Activated naive CD8-positive, alpha-beta T cell treated with anti-CD3 and anti-CD28 coated beads for 36 hours (primary cell): ENCODE data around the gene DHDH. TPM values are rescaled to one million over a fixed set of nuclear protein-coding genes. Genes with fewer than 3 reads are reported as not detected.
"Not testable (repeated sequence)": the region's sequence is repeated elsewhere in the genome, so short reads cannot be mapped to it uniquely, and the experiment has no call there.

Experiments used
- DNase-seq: peaks from one replicate; pipeline ENCODE4 v3.0.0; 2021
- H3K27ac Mint-ChIP-seq: one replicate; pipeline ENCODE4 v1.8.0; 2022; ENCODE audit warnings: mild to moderate bottlenecking, moderate library complexity, mixed read lengths
- H3K27me3 Mint-ChIP-seq: one replicate; pipeline ENCODE4 v1.8.0; 2022; ENCODE audit warnings: mild to moderate bottlenecking, mixed read lengths
- H3K36me3 Mint-ChIP-seq: one replicate; pipeline ENCODE4 v1.8.0; 2021; ENCODE audit warnings: mild to moderate bottlenecking, mixed read lengths
- H3K4me1 Mint-ChIP-seq: one replicate; pipeline ENCODE4 v1.8.0; 2021; ENCODE audit warnings: mixed read lengths
- H3K4me3 Mint-ChIP-seq: one replicate; pipeline ENCODE4 v1.8.0; 2022; ENCODE audit warnings: mild to moderate bottlenecking, moderate library complexity, mixed read lengths
- H3K9me3 Mint-ChIP-seq: one replicate; pipeline ENCODE4 v1.8.0; 2022; ENCODE audit warnings: mixed read lengths
- total RNA-seq, 2 experiments: library from RNA; stranded (reverse); gene quantifications; one replicate each; pipeline ENCODE4 v1.2.3, GENCODE V29; 2021

DHDH gene
- total RNA-seq, 2 experiments from 2014 or later, result 0.74 to 1.1 TPM

DNA sequence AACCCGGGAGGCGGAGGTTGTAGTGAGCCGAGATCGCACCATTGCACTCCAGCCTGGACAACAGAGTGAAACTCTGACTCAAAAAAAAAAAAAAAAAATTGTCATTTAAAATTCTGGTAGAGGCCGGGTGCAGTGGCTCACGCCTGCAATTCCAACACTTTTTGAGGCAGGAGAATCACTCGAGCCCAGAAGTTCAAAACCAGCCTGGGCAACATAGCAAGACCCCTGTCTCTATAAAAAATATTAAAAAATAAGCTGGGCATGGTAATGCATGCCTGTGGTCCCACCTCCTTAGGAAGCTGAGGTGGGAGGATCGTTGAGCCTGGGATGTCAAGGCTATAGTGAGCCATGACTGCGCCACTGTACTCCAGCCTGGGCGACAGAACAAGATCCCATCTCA lies 27.2 kb upstream of the DHDH start:
- no peak for DNase-seq
- Mint-ChIP-seq H3K4me1 (peaks cover 10% of the 10 kb centered on the region), H3K27ac (no peak overlapping the region), H3K27me3 (no peaks in the 10 kb centered on the region), H3K4me3 (no peak overlapping the region), H3K36me3 (peaks cover 49% of the 10 kb centered on the region), H3K9me3 (no peaks in the 10 kb centered on the region)

- DNase-seq, result no peak
- Mint-ChIP-seq H3K27ac (no peak overlapping the region), H3K27me3 (no peaks in the 10 kb centered on the region), H3K36me3 (peaks cover 49% of the 10 kb centered on the region), H3K9me3 (no peaks in the 10 kb centered on the region), H3K4me1 (peaks cover under 1% of the 10 kb centered on the region), H3K4me3 (no peak overlapping the region)
These were observed 25.8 kb upstream of the DHDH start for GRCh38 chr19:48907671-48908070.

DNA sequence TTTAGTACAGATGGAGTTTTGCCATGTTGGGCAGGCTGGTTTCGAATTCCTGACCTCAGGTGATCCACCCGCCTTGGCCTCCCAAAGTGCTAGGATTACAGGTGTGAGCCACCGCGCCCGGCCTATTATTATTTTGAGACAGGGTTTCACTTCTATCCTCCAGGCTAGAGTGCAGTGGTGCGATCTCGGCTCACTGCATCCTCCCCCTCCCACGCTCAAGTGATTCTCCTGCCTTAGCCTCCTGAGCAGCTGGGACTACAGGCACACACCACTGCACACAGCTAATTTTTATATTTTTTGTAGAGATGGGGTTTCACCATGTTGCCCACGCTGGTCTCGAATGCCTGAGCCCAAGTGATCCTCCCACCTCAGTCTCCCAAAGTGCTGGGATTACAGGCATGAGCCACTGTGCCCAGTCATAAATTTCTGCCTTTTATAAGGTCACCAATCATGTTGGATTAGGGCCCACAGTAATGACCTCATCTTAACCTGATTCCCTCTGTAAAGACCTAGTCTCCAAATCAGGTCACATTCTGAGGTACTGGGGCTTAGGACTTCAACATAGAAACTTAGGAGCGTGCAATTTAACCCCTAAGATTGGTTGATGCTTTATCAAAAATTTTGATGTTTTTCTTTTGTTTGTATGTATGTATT lies 23.9 kb upstream of the DHDH start:
- H3K27me3 Mint-ChIP-seq, H3K9me3 Mint-ChIP-seq, DNase-seq, H3K4me3 Mint-ChIP-seq, H3K4me1 Mint-ChIP-seq, H3K27ac Mint-ChIP-seq: not testable (repeated sequence)
- H3K36me3 Mint-ChIP-seq, result peaks cover 53% of the 10 kb centered on the region

DNA sequence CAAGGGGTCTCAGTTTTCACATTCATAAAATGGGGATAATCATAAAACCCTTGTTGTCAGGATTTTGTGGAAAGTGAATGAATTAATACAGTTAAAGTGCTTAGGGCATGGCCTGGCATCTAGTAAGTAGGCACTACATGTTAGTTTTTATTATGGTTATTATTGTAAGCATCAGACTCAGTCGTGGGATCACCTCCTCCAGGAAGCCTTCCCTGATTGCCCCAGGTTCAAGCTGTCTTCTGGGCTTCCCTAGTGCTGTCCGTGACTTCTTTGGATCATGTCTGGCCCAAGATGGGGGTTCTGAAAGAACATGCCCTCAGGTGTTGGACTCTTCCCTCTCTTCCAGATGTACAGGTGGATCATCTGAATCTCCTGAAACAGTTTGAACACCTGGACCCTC lies 22.7 kb upstream of the DHDH start:
- DNase-seq, result no peak
- Mint-ChIP-seq H3K27ac (no peak overlapping the region), H3K4me1 (no peaks in the 10 kb centered on the region), H3K36me3 (peaks cover 43% of the 10 kb centered on the region), H3K4me3 (no peak overlapping the region), H3K9me3 (no peaks in the 10 kb centered on the region), H3K27me3 (no peaks in the 10 kb centered on the region)

DNA sequence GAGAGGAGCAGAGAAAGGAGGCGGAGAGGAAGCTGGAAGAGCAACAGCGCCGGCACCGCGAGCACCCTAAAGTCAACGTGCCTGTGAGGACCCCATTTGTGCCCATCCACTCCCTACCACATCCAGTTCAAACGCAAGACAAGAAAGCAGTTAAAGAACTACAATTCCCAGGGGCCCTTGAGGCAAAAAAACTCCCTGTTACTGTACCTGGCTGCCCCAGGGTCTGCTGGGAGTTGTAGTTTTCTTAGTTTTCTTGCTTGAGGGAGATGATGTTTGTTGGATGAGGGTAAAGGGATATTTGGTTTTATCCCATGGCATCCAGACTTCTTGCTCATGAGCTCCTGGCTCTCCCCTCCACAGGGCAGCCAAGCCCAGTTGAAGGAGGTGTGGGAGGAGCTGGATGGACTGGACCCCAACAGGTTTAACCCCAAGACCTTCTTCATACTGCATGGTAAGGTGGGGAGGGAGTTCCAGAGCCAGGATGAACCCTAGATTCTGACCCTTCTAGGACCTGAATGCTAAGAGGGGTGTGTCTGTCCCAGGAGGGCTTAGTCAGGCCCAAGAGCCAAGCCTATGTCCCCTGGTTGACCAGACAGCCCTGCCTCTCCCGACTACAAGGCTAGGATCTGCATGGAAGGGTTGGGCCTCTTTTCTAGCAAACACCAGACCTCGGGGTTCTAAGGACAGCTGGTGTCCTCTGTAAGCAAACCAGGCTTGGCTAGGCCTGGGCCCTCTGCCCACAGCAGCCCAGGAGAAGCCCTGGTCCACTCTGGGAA lies 20.2 kb upstream of the DHDH start:
- no peak for DNase-seq
- H3K4me3 Mint-ChIP-seq, result no peak overlapping the region
- H3K27ac Mint-ChIP-seq, result no peak overlapping the region
- no peaks in the 10 kb centered on the region for H3K9me3 Mint-ChIP-seq
- H3K36me3 Mint-ChIP-seq, result peaks cover 35% of the 10 kb centered on the region
- no peaks in the 10 kb centered on the region for H3K27me3 Mint-ChIP-seq
- no peaks in the 10 kb centered on the region for H3K4me1 Mint-ChIP-seq

- H3K27ac Mint-ChIP-seq, result no peak overlapping the region
- no peaks in the 10 kb centered on the region for H3K27me3 Mint-ChIP-seq
These were observed 19.3 kb upstream of the DHDH start for GRCh38 chr19:48914181-48914580.

DNA sequence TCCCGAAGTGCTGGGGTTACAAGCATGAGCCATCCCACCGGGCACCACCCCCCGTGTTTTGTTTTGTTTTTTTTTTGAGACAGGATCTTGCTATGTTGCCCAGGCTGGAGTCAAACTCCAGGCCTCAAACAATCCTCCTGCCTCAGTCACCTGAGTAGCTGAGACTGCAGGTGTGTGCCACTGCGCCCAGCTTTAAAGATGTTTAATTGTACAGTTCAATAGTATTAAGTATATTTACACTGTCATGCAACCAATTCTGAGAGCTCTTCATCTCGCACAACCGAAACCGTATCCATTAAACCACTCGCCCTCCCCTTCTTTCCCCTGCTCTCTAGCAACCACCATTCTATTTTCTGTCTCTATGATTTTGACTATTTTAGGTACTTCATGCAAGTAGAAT lies 17.7 kb upstream of the DHDH start:
- no peak for DNase-seq
- H3K27ac Mint-ChIP-seq, result no peak overlapping the region
- peaks cover 33% of the 10 kb centered on the region for H3K36me3 Mint-ChIP-seq
- no peak overlapping the region for H3K4me3 Mint-ChIP-seq
- H3K9me3 Mint-ChIP-seq, result no peaks in the 10 kb centered on the region
- H3K27me3 Mint-ChIP-seq, result no peaks in the 10 kb centered on the region
- H3K4me1 Mint-ChIP-seq, result no peaks in the 10 kb centered on the region

More at GRCh38 chr19:48914181-48914580, 19.3 kb upstream of the DHDH start:
- DNase-seq, result no peak
- Mint-ChIP-seq H3K4me1 (no peaks in the 10 kb centered on the region), H3K9me3 (no peaks in the 10 kb centered on the region), H3K4me3 (no peak overlapping the region), H3K36me3 (peaks cover 41% of the 10 kb centered on the region)

- no peak overlapping the region for H3K27ac Mint-ChIP-seq
- peaks cover 18% of the 10 kb centered on the region for H3K36me3 Mint-ChIP-seq
- no peaks in the 10 kb centered on the region for H3K9me3 Mint-ChIP-seq
- H3K4me1 Mint-ChIP-seq, result no peaks in the 10 kb centered on the region
- no peak overlapping the region for H3K4me3 Mint-ChIP-seq
- no peak for DNase-seq
- H3K27me3 Mint-ChIP-seq, result no peaks in the 10 kb centered on the region
These were observed 15.4 kb upstream of the DHDH start for GRCh38 chr19:48918071-48918470.

- Mint-ChIP-seq H3K9me3 (no peaks in the 10 kb centered on the region), H3K4me3 (no peak overlapping the region), H3K27ac (no peak overlapping the region), H3K4me1 (no peaks in the 10 kb centered on the region), H3K36me3 (peaks cover 18% of the 10 kb centered on the region), H3K27me3 (no peaks in the 10 kb centered on the region)
- no peak for DNase-seq
These were observed 14.7 kb upstream of the DHDH start for GRCh38 chr19:48918801-48919247.

GRCh38 chr19:48919271-48919670 lies 14.2 kb upstream of the DHDH start:
- not testable (repeated sequence) for H3K4me3 Mint-ChIP-seq, H3K9me3 Mint-ChIP-seq, H3K27ac Mint-ChIP-seq, H3K4me1 Mint-ChIP-seq, DNase-seq, H3K27me3 Mint-ChIP-seq
- H3K36me3 Mint-ChIP-seq, result peaks cover 14% of the 10 kb centered on the region

DNA sequence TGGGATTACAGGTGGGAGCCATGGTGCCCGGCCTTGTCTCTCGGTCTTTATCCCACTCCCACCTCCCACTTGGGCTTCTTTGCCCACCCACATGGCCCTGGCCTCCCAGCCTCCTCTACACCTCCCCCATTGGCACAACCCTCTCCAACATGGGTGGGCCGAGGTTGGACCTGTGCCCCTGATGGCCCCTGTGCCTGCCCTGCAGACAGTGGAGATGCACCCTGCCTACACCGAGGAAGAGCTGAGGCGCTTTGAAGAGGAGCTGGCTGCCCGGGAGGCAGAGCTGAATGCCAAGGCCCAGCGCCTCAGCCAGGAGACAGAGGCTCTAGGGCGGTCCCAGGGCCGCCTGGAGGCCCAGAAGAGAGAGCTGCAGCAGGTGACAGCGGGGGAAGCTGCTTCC lies 12.6 kb upstream of the DHDH start:
- Mint-ChIP-seq H3K9me3 (no peaks in the 10 kb centered on the region), H3K36me3 (peaks cover 10% of the 10 kb centered on the region), H3K27ac (peak overlapping the region; percentile 16), H3K4me3 (no peak overlapping the region), H3K4me1 (no peaks in the 10 kb centered on the region), H3K27me3 (no peaks in the 10 kb centered on the region)
- DNase-seq, result no peak

DNA sequence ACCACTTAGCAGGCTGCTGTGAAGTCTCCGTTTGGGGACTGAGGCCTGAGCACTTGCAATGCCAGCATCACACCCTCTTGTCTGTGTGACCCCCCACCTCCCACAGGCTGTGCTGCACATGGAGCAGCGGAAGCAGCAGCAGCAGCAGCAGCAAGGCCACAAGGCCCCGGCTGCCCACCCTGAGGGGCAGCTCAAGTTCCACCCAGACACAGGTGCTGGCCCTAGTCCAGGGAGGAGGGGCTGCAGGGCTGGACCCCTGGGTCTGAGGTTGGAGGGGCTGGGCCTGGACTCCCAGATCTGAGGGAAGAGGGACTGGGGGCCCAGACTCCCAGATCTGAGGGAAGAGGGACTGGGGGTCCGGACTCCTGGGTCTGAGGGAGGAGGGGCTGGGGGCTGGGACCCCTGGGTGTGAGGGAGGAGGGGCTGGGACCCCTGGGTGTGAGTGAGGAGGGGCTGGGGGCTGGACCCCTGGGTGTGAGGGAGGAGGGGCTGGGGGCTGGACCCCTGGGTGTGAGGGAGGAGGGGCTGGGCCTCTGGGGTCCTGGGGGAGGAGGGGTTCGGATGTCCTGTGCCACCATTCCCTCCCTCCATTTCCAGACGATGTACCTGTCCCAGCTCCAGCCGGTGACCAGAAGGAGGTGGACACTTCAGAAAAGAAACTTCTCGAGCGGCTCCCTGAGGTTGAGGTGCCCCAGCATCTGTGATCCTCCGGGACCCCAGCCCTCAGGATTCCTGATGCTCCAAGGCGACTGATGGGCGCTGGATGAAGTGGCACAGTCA lies 11.6 kb upstream of the DHDH start:
- Mint-ChIP-seq H3K4me3 (no peak overlapping the region), H3K27ac (no peak overlapping the region), H3K27me3 (no peaks in the 10 kb centered on the region), H3K9me3 (no peaks in the 10 kb centered on the region), H3K36me3 (peaks cover 9% of the 10 kb centered on the region), H3K4me1 (peaks cover 2% of the 10 kb centered on the region)
- no peak for DNase-seq

- Mint-ChIP-seq H3K27ac (peak overlapping the region; percentile 65), H3K27me3 (no peaks in the 10 kb centered on the region), H3K4me3 (no peak overlapping the region), H3K4me1 (peaks cover 4% of the 10 kb centered on the region), H3K36me3 (peaks cover 9% of the 10 kb centered on the region), H3K9me3 (no peaks in the 10 kb centered on the region)
- DNase-seq, result no peak
These were observed 10.7 kb upstream of the DHDH start for GRCh38 chr19:48922548-48923490.

DNA sequence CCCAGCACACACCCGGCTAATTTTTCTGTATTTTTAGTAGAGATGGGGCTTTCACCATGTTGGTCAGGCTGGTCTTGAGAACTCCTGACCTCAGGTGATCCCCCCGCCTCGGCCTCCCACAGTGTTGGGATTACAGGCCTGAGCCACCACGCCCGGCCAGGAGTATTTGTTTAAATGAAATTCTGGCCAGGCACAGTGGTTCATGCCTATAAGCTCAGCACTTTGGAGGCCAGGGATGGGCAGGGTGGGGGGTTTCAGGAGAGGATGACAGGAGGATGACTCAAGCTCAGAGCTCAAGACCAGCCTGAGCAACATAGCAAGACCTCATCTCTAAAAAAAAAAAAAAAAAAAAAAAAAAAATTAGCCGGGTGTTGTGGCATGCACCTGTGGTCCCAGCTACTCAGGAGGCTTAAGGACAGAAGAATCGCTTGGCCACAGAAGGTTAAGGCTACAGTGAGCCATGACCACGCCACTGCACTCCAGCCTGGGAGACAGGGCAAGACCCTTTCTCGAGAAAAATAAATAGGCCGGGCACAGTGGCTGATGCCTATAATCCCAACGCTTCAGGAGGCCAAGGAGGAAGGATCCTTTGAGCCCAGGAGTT lies 8.2 kb upstream of the DHDH start:
- Mint-ChIP-seq H3K9me3 (no peaks in the 10 kb centered on the region), H3K4me1 (peaks cover 4% of the 10 kb centered on the region), H3K27ac (no peak overlapping the region), H3K4me3 (no peak overlapping the region), H3K27me3 (no peaks in the 10 kb centered on the region), H3K36me3 (peaks cover 3% of the 10 kb centered on the region)
- DNase-seq, result no peak
